Measurements from ENCODE around the gene CTAGE15.
A peak's percentile ranks its signal among the peaks of the same experiment; 100 is the strongest.
"Not testable (repeated sequence)": the region's sequence is repeated elsewhere in the genome, so short reads cannot be mapped to it uniquely, and the experiment has no call there.

Gene CTAGE15, protein sequence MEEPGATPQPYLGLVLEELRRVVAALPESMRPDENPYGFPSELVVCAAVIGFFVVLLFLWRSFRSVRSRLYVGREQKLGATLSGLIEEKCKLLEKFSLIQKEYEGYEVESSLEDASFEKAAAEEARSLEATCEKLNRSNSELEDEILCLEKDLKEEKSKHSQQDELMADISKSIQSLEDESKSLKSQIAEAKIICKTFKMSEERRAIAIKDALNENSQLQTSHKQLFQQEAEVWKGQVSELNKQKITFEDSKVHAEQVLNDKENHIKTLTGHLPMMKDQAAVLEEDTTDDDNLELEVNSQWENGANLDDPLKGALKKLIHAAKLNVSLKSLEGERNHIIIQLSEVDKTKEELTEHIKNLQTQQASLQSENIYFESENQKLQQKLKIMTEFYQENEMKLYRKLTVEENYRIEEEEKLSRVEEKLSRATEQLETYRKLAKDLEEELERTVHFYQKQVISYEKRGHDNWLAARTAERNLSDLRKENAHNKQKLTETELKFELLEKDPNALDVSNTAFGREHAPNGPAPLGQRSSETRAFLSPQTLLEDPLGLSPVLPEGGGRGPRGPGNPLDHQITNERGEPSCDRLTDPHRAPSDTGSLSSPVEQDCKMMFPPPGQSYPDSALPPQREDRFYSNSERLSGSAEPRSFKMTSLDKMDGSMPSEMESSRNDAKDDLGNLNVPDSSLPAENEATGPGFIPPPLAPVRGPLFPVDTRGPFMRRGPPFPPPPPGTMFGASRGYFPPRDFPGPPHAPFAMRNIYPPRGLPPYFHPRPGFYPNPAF

DNA sequence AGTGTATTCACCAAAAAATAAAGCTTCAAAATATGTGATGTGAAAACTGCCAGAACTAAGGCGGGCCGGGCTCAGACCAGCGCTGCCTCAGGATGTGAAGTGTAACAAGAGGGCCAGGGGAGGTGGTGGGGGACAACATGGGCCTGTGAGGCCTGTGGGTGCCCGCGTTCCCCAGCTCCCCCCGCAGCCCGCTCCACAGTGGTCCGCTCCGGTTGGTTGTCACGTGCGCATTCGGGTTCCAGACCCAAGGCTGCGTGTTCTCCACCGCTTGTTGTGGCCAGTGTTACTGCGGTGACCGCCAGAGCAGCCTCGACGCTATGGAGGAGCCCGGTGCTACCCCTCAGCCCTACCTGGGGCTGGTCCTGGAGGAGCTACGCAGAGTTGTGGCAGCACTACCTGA is at the start of gene CTAGE15:
TSS of gene CTAGE15 (plus strand) at position 301 of the 400 bp plus-strand sequence. CDS start at position 318, 17 bp downstream.
- not testable (repeated sequence) for DNase-seq (ENCODE audit: low read depth in 3 of 3, low spot score in 1 of 3)

GRCh38 chr7:143522309-143522916 is 49.2 kb upstream of the CTAGE15 start:
- DNase-seq (ENCODE audit: low read depth in 3 of 3, low spot score in 1 of 3) = not testable (repeated sequence)

DNA sequence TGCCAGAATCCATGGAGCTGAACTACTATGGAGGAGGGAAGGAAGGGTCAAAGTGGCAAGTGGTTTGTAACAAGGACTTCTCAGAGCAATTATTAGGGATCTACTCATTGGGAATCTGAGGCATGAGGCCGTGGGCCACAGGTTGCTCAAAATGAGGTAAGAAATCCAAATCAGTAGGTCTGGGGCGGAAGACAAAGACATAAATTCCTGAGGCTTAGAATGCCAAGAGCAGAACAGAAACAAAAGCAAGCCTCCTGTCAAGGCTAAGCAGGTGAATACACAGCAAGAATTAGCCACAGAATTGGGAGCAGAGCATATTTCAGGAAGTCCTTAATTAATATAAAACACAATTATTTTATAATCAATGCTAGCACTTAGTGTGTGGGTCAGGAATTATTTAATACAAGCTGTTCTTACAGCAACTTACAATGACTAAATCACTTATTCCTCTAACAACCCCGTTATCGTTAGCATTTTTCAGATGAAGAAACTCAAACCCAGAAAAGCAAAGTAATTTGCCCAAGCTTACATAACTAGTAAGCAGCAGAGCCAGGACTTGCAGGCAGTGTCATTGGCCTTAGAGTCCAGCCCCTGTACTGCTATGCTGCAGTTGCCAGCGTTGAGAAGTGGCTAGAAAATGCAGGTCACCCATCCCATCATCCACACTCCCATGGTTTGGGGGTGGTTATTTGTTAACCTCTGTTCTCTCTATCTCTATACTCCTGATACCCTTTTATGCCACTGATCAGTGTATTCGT is 40.3 kb upstream of the CTAGE15 start:
- DNase-seq (ENCODE audit: low read depth in 3 of 3, low spot score in 1 of 3) = not testable (repeated sequence)

DNA sequence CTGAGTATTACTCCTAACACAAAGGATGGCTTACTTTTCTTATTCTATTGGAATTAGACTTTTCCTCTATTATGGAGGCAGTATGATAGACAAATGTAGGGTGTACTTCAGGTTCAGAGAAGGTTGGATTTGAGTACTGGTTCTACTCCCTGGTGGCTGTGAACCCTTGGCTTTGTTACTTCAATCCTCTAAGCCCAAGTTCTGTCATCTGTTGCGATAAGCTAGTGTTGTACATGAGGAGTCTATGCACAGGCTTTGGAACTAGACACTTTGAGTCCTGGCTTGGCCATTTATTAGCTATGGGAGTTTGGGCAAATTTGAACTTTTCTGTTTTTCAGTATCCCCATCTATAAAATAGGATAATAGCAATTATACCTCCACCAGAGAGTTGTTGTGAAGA is 39.7 kb upstream of the CTAGE15 start:
- not testable (repeated sequence) for DNase-seq (ENCODE audit: low read depth in 3 of 3, low spot score in 1 of 3)

DNA sequence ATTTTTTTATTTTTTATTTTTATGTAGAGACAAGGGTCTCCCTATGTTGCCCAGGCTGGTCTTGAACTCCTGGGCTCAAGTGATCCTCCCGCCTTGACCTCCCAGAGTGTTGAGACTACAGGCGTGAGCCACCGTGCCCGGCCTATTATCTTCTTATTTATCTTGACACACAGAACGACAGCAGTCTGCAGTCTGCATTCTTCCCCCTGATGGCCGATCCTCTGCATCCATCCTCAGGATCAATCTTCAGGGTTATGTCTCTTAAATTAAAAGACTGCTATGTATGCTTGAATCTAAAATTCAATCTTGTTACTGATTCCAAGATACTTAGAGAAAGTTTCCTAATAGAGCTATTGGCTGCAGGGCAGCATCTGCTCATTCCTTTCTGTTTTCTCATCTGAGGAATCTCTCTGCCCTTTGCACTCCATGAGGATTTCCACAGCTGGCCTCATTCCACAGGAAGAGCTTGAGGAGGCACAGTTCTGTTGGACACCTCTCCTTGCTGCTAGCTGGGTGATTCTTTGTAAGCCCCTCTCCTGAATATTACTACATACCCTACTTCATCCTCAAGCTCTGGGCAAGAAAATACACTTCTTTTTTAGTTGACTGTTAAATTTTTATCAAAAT is 38.3 kb upstream of the CTAGE15 start:
- DNase-seq (ENCODE audit: low read depth in 3 of 3, low spot score in 1 of 3) = not testable (repeated sequence)

DNA sequence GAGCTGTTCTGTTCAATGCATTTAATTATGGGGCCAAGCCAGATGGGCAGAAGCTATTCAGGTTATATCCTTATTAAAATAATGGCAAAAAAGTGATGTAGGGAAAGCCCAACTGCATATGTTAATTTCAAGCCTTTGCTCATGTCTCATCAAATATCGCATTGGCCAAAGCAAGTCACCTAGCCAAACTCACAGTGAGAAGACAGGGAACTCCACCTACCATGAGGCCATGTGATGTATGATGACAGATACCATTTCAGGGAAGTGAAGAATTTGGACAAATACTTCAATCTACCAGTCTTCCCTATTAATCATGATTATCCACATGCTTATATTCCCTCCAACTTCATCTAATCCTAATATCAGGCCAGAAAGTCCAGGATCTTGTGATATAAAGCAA is 35.2 kb upstream of the CTAGE15 start:
- DNase-seq (ENCODE audit: low read depth in 3 of 3, low spot score in 1 of 3) = not testable (repeated sequence)

- DNase-seq (ENCODE audit: low read depth in 3 of 3, low spot score in 1 of 3) = not testable (repeated sequence)
Measured at GRCh38 chr7:143543288-143544038, 28.1 kb upstream of the CTAGE15 start.

GRCh38 chr7:143555968-143556367 is 15.6 kb upstream of the CTAGE15 start:
- DNase-seq (ENCODE audit: low read depth in 3 of 3, low spot score in 1 of 3) = not testable (repeated sequence)

DNA sequence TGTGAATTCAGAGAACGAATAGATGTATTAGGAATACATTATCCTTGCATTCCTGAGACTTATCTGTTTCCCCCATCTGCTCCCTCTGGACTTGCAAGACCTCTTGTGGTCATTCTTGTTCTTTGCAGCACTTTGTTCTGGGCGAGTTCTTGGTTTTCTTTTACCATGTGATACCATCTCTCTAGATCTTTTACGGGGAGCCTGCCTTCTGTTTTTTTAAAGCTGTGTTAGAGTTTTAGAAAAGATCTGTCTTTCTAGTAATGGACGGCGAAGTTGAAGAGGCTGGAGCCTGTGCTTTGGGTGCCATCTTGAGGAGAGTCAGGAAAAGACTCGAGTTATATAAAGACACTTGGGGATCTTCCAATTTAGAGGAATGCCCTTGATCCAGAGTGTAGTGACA is 8.3 kb upstream of the CTAGE15 start:
- DNase-seq (ENCODE audit: low read depth in 3 of 3, low spot score in 1 of 3) = not testable (repeated sequence)

DNA sequence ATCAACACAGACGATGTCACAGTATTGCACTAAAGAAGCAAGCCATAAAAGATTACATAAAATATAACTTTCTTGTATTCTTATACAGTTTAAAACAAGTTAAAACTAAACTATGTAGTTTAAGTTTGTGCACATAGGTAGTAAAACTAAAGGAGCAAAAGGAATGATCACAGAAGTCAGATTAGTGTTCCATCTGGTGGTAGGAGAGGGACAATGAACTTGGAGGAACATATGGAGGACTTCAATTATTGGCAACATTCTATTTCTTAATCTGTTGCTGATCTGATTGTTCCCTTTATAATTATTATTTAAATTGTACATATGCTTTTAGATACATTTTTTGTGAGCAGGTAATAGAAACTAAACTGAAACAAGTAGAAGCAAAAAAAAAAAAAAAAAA is 5.6 kb upstream of the CTAGE15 start:
- DNase-seq (ENCODE audit: low read depth in 3 of 3, low spot score in 1 of 3) = not testable (repeated sequence)

GRCh38 chr7:143588183-143588582 is 16.6 kb downstream of the CTAGE15 start:
- DNase-seq (ENCODE audit: low read depth in 3 of 3, low spot score in 1 of 3) = not testable (repeated sequence)

- not testable (repeated sequence) for DNase-seq (ENCODE audit: low read depth in 3 of 3, low spot score in 1 of 3)
Measured at GRCh38 chr7:143589897-143590296, 18.3 kb downstream of the CTAGE15 start.

DNA sequence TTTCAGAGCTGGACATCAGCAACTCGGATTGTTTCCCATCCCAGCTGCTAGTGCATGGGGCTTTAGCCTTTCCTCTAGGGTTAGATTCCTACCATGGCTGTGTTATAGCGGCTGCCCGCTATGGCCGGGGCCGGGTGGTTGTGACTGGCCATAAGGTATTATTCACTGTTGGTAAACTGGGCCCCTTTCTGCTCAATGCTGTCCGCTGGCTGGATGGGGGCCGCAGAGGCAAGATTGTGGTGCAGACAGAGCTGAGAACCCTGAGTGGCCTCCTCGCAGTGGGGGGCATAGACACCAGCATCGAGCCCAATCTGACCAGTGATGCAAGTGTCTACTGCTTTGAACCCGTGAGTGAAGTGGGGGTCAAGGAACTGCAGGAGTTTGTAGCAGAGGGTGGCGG is 26.5 kb downstream of the CTAGE15 start:
- not testable (repeated sequence) for DNase-seq (ENCODE audit: low read depth in 3 of 3, low spot score in 1 of 3)

DNA sequence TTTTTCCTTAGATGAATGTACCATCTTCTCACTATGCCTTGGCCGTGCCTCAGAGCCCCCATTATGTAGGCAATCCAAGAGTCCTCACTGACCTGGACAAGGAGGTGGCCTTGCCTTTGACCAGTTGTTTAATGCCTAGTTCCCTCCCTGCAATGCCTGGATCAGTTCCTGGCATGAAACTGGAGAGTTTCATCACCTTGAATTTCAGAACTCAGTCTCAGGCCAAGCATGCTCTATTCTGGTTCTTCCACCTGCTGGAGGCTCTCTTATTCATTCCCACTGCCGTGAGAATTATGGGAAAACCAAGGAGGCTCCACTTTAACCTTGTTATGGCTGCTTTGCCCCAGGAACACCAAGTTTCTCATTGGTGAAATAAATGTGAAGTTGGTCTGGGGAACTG is 31.9 kb downstream of the CTAGE15 start:
- DNase-seq (ENCODE audit: low read depth in 3 of 3, low spot score in 1 of 3) = not testable (repeated sequence)

- not testable (repeated sequence) for DNase-seq (ENCODE audit: low read depth in 3 of 3, low spot score in 1 of 3)
Measured at GRCh38 chr7:143606088-143606487, 34.5 kb downstream of the CTAGE15 start.

GRCh38 chr7:143615545-143615944 is 43.9 kb downstream of the CTAGE15 start:
- DNase-seq (ENCODE audit: low read depth in 3 of 3, low spot score in 1 of 3) = not testable (repeated sequence)

GRCh38 chr7:143617204-143617603 is 45.6 kb downstream of the CTAGE15 start:
- DNase-seq (ENCODE audit: low read depth in 3 of 3, low spot score in 1 of 3) = not testable (repeated sequence)

DNA sequence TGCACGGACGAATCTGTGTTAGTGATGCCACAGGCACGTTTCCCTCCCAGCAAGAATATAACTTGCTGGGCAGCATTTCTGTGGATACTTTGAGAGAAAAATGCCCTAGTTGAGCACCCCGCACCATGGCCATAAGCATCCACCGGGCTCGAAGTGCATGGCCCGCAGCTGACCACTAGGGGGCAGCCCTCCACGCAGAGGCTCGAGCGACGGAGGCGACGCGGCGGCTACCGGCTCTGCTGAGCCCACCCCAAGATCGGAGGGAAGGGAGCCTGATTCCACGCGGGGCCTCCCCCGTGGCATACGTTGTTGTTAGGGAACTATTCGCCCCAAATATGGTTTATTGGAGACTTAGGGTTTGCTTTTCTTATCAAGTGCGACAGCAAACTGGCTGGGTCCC is 48.5 kb downstream of the CTAGE15 start:
- peak in 1 of 3 donors; percentile 21 for DNase-seq (ENCODE audit: low read depth in 3 of 3, low spot score in 1 of 3)

DNA sequence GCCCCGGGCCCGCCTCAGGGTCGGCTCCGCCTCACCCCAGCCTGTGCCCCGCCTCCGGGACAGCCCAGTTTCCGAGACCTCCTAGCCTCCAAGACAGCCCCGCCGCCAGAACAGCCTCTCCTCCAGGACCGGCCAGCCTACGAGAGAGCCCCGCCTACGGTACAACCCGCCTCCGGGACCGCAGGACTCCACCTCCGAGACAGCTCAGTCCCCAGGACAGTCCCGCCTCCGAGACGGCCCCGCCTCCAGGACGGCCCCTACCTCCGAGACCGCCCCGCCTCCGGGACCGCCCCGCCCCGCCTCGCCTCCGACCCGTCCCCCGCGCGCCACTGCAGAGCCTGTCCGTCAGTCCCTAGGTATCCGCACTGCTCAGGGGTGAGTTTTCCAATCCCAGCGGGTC is 49.0 kb downstream of the CTAGE15 start, which contains the start of gene TCAF2:
TSS of gene TCAF2 (plus strand) at position 329 of the 400 bp plus-strand sequence.
- peak; percentile 40 to 60 (median 57) for DNase-seq (ENCODE audit: low read depth in 3 of 3, low spot score in 1 of 3)
